GM18873 (cell line): ENCODE data around the gene HPS4.
"Not testable (repeated sequence)": the region's sequence is repeated elsewhere in the genome, so short reads cannot be mapped to it uniquely, and the experiment has no call there.

Experiments
- ATAC-seq: cut with Tn5 transposase; IDR thresholded peaks from one replicate; pipeline ENCODE4 v1.9.1; 2021; ENCODE audit warnings: mild to moderate bottlenecking, moderate library complexity, moderate number of reproducible peaks; ENCODE audit not compliant: unreplicated experiment, low FRiP score

The HPS4 gene

GRCh38 chr22:26418620-26419019 is 65.0 kb downstream of the HPS4 start:
- no peak for ATAC-seq

GRCh38 chr22:26417406-26417805 is 66.2 kb downstream of the HPS4 start:
- no peak for ATAC-seq

- no peak for ATAC-seq
Observed at GRCh38 chr22:26416670-26417276, 66.8 kb downstream of the HPS4 start.

DNA sequence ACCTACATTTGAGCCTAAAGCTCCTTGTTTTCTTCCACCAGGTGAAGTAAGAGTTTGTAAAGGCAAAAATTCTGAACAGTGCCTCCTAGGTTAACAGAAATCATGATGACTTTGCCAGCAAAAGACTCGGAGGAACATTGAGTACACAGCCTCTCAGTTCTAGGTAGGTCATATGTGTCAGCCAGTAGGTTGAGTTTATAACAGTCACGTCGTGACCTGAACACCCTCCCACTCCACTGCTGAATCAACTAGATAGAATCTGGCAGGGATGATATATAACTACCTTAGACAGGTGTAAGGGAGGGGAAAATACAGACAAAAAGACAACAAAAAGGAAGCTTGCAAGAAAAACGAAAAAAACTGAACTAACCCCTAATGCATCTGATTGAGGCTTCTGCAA is 67.3 kb downstream of the HPS4 start:
- ATAC-seq, result no peak

GRCh38 chr22:26414347-26414746 is 69.2 kb downstream of the HPS4 start:
- ATAC-seq, result no peak

GRCh38 chr22:26410386-26410785 is 73.2 kb downstream of the HPS4 start:
- ATAC-seq, result no peak

- ATAC-seq, result no peak
Observed at GRCh38 chr22:26409719-26410335, 73.8 kb downstream of the HPS4 start.

DNA sequence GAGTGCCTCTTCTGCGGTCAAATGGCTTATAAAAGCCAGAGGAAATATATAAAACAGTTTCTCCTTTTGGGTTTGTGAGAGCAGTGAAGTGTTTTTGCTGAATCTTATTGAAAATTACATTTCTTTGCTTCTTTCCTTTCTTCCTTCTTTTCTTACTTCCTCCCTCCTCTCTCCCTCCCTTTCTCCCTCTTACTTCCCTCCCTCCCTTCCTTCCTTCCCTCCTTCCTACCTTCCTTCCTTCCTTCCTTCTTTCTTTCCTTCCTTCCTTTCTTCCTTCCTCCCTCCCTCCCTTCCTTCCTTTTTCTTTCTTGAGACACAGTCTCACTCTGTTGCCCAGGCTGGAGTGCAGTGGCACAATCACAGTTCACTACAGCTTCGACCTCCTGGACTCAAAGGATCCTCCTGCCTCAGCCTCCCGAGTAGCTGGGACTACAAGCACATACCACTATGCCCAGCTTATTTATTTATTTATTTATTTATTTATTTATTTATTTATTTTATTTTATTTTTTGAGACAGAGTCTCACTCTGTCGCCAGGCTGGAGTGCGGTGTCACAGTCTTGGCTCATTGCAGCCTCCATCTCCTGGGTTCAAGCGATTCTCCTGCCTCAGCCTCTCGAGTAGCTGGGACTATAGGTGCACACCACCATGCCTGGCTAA is 74.9 kb downstream of the HPS4 start:
- ATAC-seq, result not testable (repeated sequence)

DNA sequence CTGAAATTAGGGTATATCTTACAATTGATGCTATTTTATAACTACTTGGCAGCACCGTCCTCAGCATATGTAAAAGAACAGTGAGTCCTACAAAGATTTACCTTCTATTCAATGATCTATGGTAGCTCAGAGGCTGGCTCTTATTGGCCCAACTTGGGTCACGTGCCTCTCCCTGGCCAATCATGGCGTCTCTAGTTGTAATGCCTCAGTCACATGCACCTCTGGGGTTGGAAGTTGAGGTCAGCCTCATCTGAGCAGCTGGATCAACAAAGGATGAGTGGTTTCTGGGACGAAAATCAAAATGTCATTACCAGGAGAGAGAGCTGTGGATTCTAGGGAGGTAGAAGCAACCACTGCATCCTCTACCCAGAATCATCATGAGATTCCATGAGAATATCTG is 77.5 kb downstream of the HPS4 start:
- no peak for ATAC-seq

DNA sequence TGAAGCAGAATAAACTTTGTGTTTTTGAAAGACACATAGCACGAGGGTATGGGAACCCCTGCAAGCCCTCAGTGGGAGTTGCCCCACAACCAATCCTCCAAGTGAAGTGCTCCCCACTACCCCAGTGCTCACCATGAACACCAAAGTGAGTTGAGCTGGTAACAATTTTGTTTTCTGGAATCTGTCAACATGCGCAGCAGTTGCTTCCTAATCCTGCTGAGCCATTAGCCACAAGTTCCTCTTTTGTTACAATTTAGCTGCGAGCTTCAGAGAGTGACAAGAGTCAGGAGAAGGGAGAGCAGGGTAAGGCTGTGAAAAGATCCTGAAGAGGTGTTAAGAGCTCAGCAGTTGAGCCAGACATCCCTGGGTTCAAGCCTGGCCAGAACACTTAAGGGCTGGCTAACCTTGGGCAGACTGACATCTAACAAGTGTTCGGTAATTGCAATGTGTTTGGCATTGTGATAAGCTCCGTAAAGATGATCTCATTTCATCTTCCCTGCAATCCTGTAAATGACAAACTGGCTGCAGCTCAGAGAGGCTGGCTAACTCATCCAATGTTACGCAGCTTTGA is 78.6 kb downstream of the HPS4 start:
- ATAC-seq, result no peak

DNA sequence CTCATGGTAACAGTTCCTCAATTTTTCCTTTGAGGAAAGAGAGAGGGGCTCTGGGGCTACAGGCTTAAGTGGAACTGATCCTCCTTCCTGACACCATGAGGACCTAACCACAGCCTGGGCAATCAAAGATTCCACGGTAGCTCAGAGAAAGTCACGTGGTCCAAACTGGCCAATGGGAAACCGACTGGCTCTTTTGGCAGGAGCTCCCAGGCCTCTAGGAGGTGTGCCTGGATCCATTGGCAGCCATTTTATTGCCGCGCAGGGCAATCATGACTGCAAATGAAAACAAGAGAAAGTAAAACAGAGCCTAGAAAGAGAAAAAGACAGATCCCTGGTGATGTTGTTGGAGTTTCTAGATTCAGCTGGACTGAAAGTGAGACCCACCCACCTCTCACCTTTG is 81.9 kb downstream of the HPS4 start:
- ATAC-seq, result no peak
